CD4-positive, alpha-beta memory T cell (primary cell): ENCODE measurements around the gene ADGRV1. TPM values are rescaled to one million over a fixed set of nuclear protein-coding genes. Genes with fewer than 3 reads are reported as not detected.

Experiments used
- CTCF ChIA-PET: fragments of 350-600 bp; sonication (Branson Sonifier 250); formaldehyde crosslinking; loops from one replicate; lab custom pipeline; 2021; ENCODE audit warnings: inconsistent platforms; ENCODE audit not compliant: partially characterized antibody; lab: Charles Lee
- POLR2A ChIA-PET: fragments of 350-600 bp; sonication (Branson Sonifier 250); formaldehyde crosslinking; loops from one replicate; lab custom pipeline; 2021; ENCODE audit not compliant: partially characterized antibody; lab: Charles Lee
- DNase-seq, 5 donors: peaks; one replicate each; pipeline versions ENCODE4 v3.0.0 to v3.0.0-alpha.2; 2020 to 2022; ENCODE audit warnings: mixed read lengths in 1 of 5
- H3K27ac ChIP-seq: one replicate; pipeline ENCODE4 v1.7.0; 2013; ENCODE audit warnings: low read depth, low read length
- H3K27me3 ChIP-seq: 2 replicates; pipeline ENCODE4 v1.7.0; 2013; ENCODE audit warnings: mild to moderate bottlenecking, low read length, moderate library complexity; ENCODE audit not compliant: insufficient read depth
- H3K36me3 ChIP-seq: 2 replicates; pipeline ENCODE4 v1.7.0; 2013; ENCODE audit warnings: mild to moderate bottlenecking, low read length, moderate library complexity; ENCODE audit not compliant: insufficient read depth
- H3K4me1 ChIP-seq: 2 replicates; pipeline ENCODE4 v1.7.0; 2013; ENCODE audit warnings: mild to moderate bottlenecking, low read length, moderate library complexity; ENCODE audit not compliant: insufficient read depth
- H3K4me3 ChIP-seq, 2 donors: one replicate each; pipeline ENCODE4 v1.7.0; 2013; ENCODE audit warnings: low read length in 2 of 2, mild to moderate bottlenecking in 1 of 2
- H3K9me3 ChIP-seq, 2 donors: one replicate each; pipeline ENCODE4 v1.7.0; 2013; ENCODE audit warnings: low read length in 2 of 2, control low read depth in 1 of 2; ENCODE audit not compliant: control insufficient read depth in 1 of 2
- H3K27ac Mint-ChIP-seq, 7 donors: one replicate each; pipeline ENCODE4 v1.8.0; 2020 to 2021; ENCODE audit warnings: mixed read lengths in 7 of 7, mild to moderate bottlenecking in 6 of 7, inconsistent platforms in 3 of 7, moderate library complexity in 3 of 7
- H3K27me3 Mint-ChIP-seq, 2 donors: one replicate each; pipeline ENCODE4 v1.8.0; 2020 to 2021; ENCODE audit warnings: mixed read lengths in 2 of 2
- H3K36me3 Mint-ChIP-seq, 2 donors: one replicate each; pipeline ENCODE4 v1.8.0; 2020 to 2021; ENCODE audit warnings: mixed read lengths in 2 of 2, inconsistent platforms in 1 of 2, mild to moderate bottlenecking in 1 of 2
- H3K4me1 Mint-ChIP-seq, 4 donors: one replicate each; pipeline ENCODE4 v1.8.0; 2020 to 2021; ENCODE audit warnings: mixed read lengths in 4 of 4, mild to moderate bottlenecking in 1 of 4
- H3K4me3 Mint-ChIP-seq, 8 donors: one replicate each; pipeline ENCODE4 v1.8.0; 2020 to 2021; ENCODE audit warnings: mixed read lengths in 8 of 8, mild to moderate bottlenecking in 7 of 8, moderate library complexity in 6 of 8, inconsistent platforms in 3 of 8
- H3K9me3 Mint-ChIP-seq, 8 donors: one replicate each; pipeline ENCODE4 v1.8.0; 2020 to 2021; ENCODE audit warnings: mixed read lengths in 8 of 8, mild to moderate bottlenecking in 5 of 8, inconsistent platforms in 3 of 8, moderate library complexity in 1 of 8
- intact Hi-C: fragments of 100-400 bp; cut with micrococcal nuclease; formaldehyde crosslinking; loops from one replicate; pipeline ENCODE4 v1.15.1; 2023
- polyA plus RNA-seq, 2 donors: library from polyadenylated mRNA; unstranded; fragments of 300-500 nt; fragmentation: Illumina TruSeq; gene quantifications; one replicate each; pipeline ENCODE4 v1.2.3, GENCODE V29; 2021
- total RNA-seq, 2 experiments: library from RNA; stranded (reverse); gene quantifications; one replicate each; pipeline ENCODE4 v1.2.3, GENCODE V29; 2021

Gene ADGRV1
- total and polyA plus RNA-seq, 4 experiments from 2014 or later, result 0.09 to 0.22 TPM; not detected in 2

DNA sequence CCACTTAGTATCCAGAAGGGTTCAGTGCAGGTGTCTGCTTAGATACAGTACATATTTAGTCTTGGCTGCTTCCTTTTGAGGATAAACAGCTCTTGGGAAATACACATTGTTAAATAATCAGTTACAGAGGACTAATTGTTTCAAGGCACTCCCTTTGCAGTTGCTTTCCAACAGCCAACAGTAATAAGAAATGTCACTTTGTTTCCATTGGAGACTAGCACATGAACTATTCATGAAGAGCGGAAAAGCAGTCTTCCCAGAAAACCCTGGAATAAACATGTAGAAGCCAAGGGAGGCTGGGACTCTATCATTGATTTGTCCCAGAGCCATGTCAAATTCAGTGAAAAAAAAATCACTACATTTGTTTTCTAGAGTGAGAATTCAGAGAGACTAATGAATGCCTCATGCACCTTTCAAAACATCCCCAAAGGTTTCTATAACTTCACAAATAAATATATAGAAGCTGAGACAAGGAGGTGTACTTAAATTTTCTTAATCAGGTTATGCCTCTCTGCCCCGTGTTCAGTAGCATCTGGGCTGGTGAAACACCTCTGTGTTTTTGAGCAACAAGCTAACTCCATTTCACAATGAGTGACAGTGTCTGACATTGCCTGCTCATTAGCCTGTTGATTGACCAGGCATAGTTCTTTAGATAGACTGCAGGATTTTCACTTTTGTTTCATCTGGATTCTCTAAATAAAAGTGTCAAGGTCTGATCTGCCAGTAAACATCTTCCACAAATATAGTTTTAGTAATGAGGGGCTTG lies 553.1 kb downstream of the ADGRV1 start:
- POLR2A ChIA-PET, result no interaction called here
- H3K27me3 Mint-ChIP-seq, result peaks cover 12 to 14% of the 10 kb centered on the region in 2 donors
- Histone ChIP-seq H3K4me3 (no peak overlapping the region), H3K27ac (no peak overlapping the region), H3K4me1 (no peaks in the 10 kb centered on the region), H3K36me3 (no peaks in the 10 kb centered on the region), H3K9me3 (no peaks in the 10 kb centered on the region), H3K27me3 (no peaks in the 10 kb centered on the region)
- H3K4me1 Mint-ChIP-seq, result no peaks in the 10 kb centered on the region
- no peak for DNase-seq
- no peak overlapping the region for H3K27ac Mint-ChIP-seq
- CTCF ChIA-PET, result no interaction called here
- H3K4me3 Mint-ChIP-seq, result no peak overlapping the region
- H3K36me3 Mint-ChIP-seq, result no peaks in the 10 kb centered on the region
- peaks cover 0 to 1% (median 0%) of the 10 kb centered on the region in 8 donors for H3K9me3 Mint-ChIP-seq
- intact Hi-C loops, result no loop called here

DNA sequence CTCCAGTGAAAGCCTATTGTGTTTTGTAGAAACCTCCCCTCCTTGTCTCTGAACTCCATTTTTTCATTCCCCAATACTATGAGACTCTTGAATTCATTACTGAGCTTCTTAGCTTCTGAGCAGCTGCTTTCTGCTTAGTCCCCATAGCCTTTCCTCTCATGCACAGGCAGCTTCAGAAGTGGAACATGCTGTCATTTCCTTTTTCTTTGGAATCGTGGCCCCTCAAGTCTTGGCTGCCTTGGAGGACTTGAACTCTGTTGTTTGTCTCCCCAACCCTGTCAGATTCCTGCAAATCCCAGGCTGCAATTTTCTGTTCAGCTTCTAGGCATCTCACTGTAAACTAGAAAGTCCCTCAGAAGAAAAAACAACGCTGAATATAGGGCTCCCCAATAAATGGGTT lies 556.1 kb downstream of the ADGRV1 start:
- Histone ChIP-seq H3K4me3 (no peak overlapping the region), H3K9me3 (no peaks in the 10 kb centered on the region), H3K4me1 (no peaks in the 10 kb centered on the region), H3K27ac (no peak overlapping the region), H3K36me3 (no peaks in the 10 kb centered on the region), H3K27me3 (no peaks in the 10 kb centered on the region)
- Mint-ChIP-seq H3K9me3 (no peaks in the 10 kb centered on the region), H3K4me1 (no peaks in the 10 kb centered on the region), H3K27ac (no peak overlapping the region), H3K36me3 (no peaks in the 10 kb centered on the region), H3K4me3 (no peak overlapping the region), H3K27me3 (peaks cover 6 to 8% of the 10 kb centered on the region in 2 donors)
- POLR2A ChIA-PET, result no interaction called here
- CTCF ChIA-PET, result no interaction called here
- intact Hi-C loops, result no loop called here
- DNase-seq, result no peak

DNA sequence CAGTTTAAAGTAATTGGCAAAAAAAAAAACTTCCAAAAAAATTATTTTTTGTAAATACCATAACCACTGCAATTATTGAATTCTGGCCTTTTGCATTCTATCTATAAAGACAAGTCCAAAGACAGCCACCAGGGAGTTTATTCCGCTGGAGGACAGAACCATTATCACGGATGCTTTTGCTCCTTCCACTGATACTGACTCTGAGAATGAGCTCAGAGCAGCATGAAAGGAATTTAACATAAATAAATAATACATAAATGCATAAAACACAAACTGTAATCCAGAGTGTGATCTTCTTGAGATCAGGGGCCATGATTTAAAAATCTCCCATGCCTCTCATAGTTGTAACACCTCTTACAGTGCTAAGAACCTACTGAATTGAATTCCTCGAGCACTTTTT lies 559.8 kb downstream of the ADGRV1 start:
- no peak for DNase-seq
- no peaks in the 10 kb centered on the region for H3K4me1 Mint-ChIP-seq
- H3K4me3 Mint-ChIP-seq, result no peak overlapping the region
- Histone ChIP-seq H3K4me3 (no peak overlapping the region), H3K27me3 (no peaks in the 10 kb centered on the region), H3K36me3 (no peaks in the 10 kb centered on the region), H3K4me1 (no peaks in the 10 kb centered on the region), H3K9me3 (no peaks in the 10 kb centered on the region), H3K27ac (no peak overlapping the region)
- H3K27me3 Mint-ChIP-seq, result peaks cover 0 to 3% of the 10 kb centered on the region in 2 donors
- ChIA-PET POLR2A (no interaction called here), CTCF (interaction anchor here (1.0 kb wide), 1 partner anchor 9 kb away, joined by 3 read pairs; no protein-coding TSS in a partner anchor)
- H3K36me3 Mint-ChIP-seq, result no peaks in the 10 kb centered on the region
- no peaks in the 10 kb centered on the region for H3K9me3 Mint-ChIP-seq
- intact Hi-C loops, result no loop called here
- no peak overlapping the region for H3K27ac Mint-ChIP-seq

DNA sequence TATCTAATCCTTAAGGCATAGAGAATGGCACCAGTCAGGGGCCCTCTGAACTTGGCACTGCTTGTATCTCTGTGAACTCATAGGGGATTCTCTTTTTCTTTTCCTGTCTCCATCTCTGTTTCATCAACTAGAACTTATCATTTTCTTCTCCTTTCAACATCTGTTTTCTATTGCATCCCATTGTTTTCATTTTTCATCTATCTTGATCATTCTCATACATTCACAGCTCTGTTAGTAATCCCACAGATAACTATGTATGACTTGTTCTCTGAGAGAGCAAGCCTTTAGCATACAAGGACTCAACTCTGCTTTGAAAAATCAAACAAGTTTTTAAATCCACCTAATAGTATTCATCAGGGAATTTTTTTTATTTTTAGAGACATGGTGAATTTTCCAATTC lies 560.2 kb downstream of the ADGRV1 start:
- CTCF ChIA-PET, result no interaction called here
- H3K27ac Mint-ChIP-seq, result no peak overlapping the region

DNA sequence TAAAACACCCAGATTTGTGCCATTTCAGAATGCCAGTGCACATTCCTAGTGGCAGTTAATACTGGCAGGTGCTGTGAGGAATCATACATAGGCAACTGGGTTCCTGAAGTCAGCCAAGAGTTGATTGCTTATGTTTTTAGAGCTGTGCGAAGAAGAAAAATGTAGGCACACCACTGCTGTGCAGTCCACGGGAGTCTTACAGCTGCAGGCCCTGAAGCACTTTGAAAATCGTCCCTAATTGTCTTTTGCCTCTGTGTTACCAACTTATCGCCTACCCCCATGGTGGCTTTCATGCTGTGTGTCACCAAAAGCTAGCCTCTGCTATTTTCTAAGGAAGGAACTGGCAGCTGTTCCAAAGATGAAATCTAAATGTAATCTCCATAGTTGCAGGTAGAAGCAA lies 560.6 kb downstream of the ADGRV1 start:
- H3K4me1 Mint-ChIP-seq, result no peaks in the 10 kb centered on the region
- no peaks in the 10 kb centered on the region for H3K36me3 ChIP-seq
- H3K4me3 Mint-ChIP-seq, result no peak overlapping the region
- intact Hi-C loops, result no loop called here
- no peaks in the 10 kb centered on the region for H3K27me3 ChIP-seq
- ChIA-PET CTCF (no interaction called here), POLR2A (no interaction called here)
- no peak overlapping the region for H3K27ac ChIP-seq
- no peak for DNase-seq
- peaks cover 0 to 3% of the 10 kb centered on the region in 2 donors for H3K27me3 Mint-ChIP-seq
- no peaks in the 10 kb centered on the region for H3K9me3 Mint-ChIP-seq
- no peaks in the 10 kb centered on the region for H3K4me1 ChIP-seq
- H3K4me3 ChIP-seq, result no peak overlapping the region
- no peaks in the 10 kb centered on the region for H3K9me3 ChIP-seq
- H3K27ac Mint-ChIP-seq, result no peak overlapping the region
- no peaks in the 10 kb centered on the region for H3K36me3 Mint-ChIP-seq

More for the DNA sequence above, 560.2 kb downstream of the ADGRV1 start:
- Histone ChIP-seq H3K27me3 (no peaks in the 10 kb centered on the region), H3K36me3 (no peaks in the 10 kb centered on the region), H3K9me3 (no peaks in the 10 kb centered on the region), H3K4me1 (no peaks in the 10 kb centered on the region), H3K27ac (no peak overlapping the region), H3K4me3 (no peak overlapping the region)
- Mint-ChIP-seq H3K4me1 (no peaks in the 10 kb centered on the region), H3K4me3 (no peak overlapping the region), H3K9me3 (no peaks in the 10 kb centered on the region), H3K27me3 (peaks cover 0 to 3% of the 10 kb centered on the region in 2 donors), H3K36me3 (no peaks in the 10 kb centered on the region)
- DNase-seq, result no peak
- POLR2A ChIA-PET, result no interaction called here
- intact Hi-C loops, result no loop called here

DNA sequence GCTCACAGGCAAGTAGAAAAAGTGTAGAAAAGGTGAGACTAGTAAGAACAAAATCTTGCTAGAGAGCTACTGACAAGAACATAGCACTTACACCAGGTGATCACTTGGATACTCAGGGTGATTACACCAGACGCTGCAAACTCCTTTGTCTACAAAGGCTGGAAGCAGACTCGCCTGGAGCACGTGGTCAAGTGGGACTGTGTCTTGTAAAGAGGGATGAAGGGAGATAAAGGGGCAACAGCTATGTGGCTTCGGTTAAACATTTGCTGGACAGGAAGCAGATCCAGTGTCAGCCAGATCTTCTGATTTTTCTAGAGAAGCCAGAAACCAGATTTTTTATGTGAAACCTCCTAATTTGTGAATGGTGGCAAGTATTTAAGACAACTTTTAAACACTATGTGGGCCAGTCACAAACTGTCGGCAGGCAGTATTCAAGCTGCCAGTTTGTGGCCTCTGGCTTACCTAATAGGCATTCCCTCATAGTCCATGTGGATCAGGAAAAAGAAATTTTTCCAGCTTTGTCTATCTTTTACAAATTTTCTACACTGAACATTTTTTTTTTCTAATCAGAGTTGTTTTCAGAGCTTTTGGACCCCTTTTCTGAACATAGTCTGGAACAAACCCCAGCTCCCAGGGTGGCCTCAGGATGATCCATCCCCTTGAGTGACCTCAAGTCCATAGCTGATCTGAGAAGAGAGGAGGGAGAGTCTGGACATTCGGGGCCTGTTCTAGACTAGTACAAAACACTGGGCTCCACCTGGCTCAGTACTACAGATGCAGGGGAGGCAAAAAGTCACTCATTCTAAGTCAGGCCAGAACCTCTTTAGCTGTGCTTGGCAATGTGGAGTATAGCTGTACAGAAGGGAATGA lies 561.6 kb downstream of the ADGRV1 start:
- no peaks in the 10 kb centered on the region for H3K27me3 Mint-ChIP-seq
- Histone ChIP-seq H3K4me1 (no peaks in the 10 kb centered on the region), H3K27me3 (no peaks in the 10 kb centered on the region), H3K36me3 (no peaks in the 10 kb centered on the region), H3K27ac (no peak overlapping the region), H3K4me3 (no peak overlapping the region), H3K9me3 (no peaks in the 10 kb centered on the region)
- H3K27ac Mint-ChIP-seq, result no peak overlapping the region
- DNase-seq, result no peak
- POLR2A ChIA-PET, result no interaction called here
- no peaks in the 10 kb centered on the region for H3K4me1 Mint-ChIP-seq
- intact Hi-C loops, result no loop called here
- no peaks in the 10 kb centered on the region for H3K9me3 Mint-ChIP-seq
- no peak overlapping the region for H3K4me3 Mint-ChIP-seq
- CTCF ChIA-PET, result no interaction called here
- no peaks in the 10 kb centered on the region for H3K36me3 Mint-ChIP-seq

DNA sequence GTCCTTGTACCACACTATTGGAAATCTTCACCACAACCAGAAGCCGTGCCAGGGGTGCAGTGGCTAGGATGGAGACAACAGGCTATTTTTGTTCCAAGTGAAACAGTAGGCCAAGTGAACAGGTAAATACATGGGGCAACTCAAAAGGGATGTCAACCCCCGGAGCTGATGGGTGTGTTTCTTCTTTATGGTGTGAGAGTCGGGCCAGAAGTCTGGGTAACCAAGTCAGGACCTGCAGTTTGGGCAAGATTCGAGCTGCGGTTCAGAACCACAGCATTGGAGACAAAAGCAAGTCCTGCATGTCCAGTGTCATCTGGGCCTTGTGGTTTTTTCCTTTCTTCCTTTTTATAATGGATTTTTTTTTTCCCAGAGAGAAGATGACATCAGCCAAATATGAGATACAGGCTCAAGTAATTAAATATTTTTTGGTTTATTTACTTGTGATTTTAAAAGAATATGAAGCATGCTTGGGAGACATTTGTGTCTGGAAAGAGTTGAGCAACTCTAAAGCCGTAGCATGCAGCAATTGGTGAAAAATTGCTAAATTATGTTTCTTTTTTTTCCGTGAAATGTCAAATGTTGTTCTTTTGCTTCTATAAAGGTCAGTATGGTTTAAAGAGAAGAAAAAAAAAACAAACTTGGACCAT lies 562.9 kb downstream of the ADGRV1 start:
- ChIA-PET CTCF (no interaction called here), POLR2A (no interaction called here)
- Mint-ChIP-seq H3K9me3 (no peaks in the 10 kb centered on the region), H3K27me3 (no peaks in the 10 kb centered on the region), H3K4me1 (no peaks in the 10 kb centered on the region), H3K4me3 (no peak overlapping the region), H3K27ac (no peak overlapping the region), H3K36me3 (no peaks in the 10 kb centered on the region)
- no peaks in the 10 kb centered on the region for H3K9me3 ChIP-seq
- DNase-seq, result no peak
- intact Hi-C loops, result no loop called here
- no peaks in the 10 kb centered on the region for H3K4me1 ChIP-seq
- H3K27ac ChIP-seq, result no peak overlapping the region
- H3K27me3 ChIP-seq, result no peaks in the 10 kb centered on the region
- no peak overlapping the region for H3K4me3 ChIP-seq
- no peaks in the 10 kb centered on the region for H3K36me3 ChIP-seq
